Trophoblast cell (in vitro differentiated cells and primary cell): ENCODE data around the gene MDGA2. TPM values are rescaled to one million over a fixed set of nuclear protein-coding genes. Genes with fewer than 3 reads are reported as not detected.

ENCODE experiments used
- DNase-seq, 2 donors: peaks; one replicate each; pipeline ENCODE4 v3.0.0-alpha.2; 2016
- H2AFZ ChIP-seq: 2 replicates; pipeline ENCODE4 v1.6.1; 2013; ENCODE audit warnings: low read length, moderate library complexity, mild to moderate bottlenecking; ENCODE audit not compliant: insufficient read depth, poor library complexity
- H2AK5ac ChIP-seq: 2 replicates; pipeline ENCODE4 v1.6.1; 2013; ENCODE audit warnings: mild to moderate bottlenecking, low read length
- H2BK120ac ChIP-seq: 2 replicates; pipeline ENCODE4 v1.6.1; 2013; ENCODE audit warnings: low read length, mild to moderate bottlenecking, moderate library complexity; ENCODE audit not compliant: insufficient read depth, poor library complexity
- H2BK12ac ChIP-seq: 2 replicates; pipeline ENCODE4 v1.6.1; 2013; ENCODE audit warnings: mild to moderate bottlenecking, low read length, moderate library complexity
- H2BK5ac ChIP-seq: 2 replicates; pipeline ENCODE4 v1.6.1; 2013; ENCODE audit warnings: low read length, low read depth, moderate library complexity, mild to moderate bottlenecking; ENCODE audit not compliant: poor library complexity
- H3K14ac ChIP-seq: 2 replicates; pipeline ENCODE4 v1.6.1; 2013; ENCODE audit warnings: mild to moderate bottlenecking, low read length
- H3K18ac ChIP-seq: 2 replicates; pipeline ENCODE4 v1.6.1; 2013; ENCODE audit warnings: mild to moderate bottlenecking, low read length
- H3K23ac ChIP-seq: 2 replicates; pipeline ENCODE4 v1.6.1; 2013; ENCODE audit warnings: low read length
- H3K27ac ChIP-seq: 2 replicates; pipeline ENCODE4 v1.5.1; 2013; ENCODE audit warnings: low read depth, mild to moderate bottlenecking, inconsistent platforms, low read length, moderate library complexity
- H3K27me3 ChIP-seq: 2 replicates; pipeline ENCODE4 v1.6.1; 2013; ENCODE audit warnings: inconsistent platforms, mild to moderate bottlenecking, low read length, moderate library complexity; ENCODE audit not compliant: insufficient read depth
- H3K36me3 ChIP-seq, 2 experiments: 1 replicate in 1 of 2; 2 replicates in 1 of 2; pipeline ENCODE4 v1.6.1; 2013; ENCODE audit warnings: low read length in 2 of 2, mild to moderate bottlenecking in 2 of 2, moderate library complexity in 1 of 2; ENCODE audit not compliant: insufficient read depth in 2 of 2, control insufficient read depth in 1 of 2
- H3K4ac ChIP-seq: 2 replicates; pipeline ENCODE4 v1.6.1; 2013; ENCODE audit warnings: low read depth, mild to moderate bottlenecking, low read length, moderate library complexity
- H3K4me1 ChIP-seq, 2 experiments: 1 replicate in 1 of 2; 2 replicates in 1 of 2; pipeline ENCODE4 v1.6.1; 2013; ENCODE audit warnings: low read length in 2 of 2, mild to moderate bottlenecking in 2 of 2, moderate library complexity in 1 of 2; ENCODE audit not compliant: insufficient read depth in 2 of 2, control insufficient read depth in 1 of 2
- H3K4me2 ChIP-seq: 2 replicates; pipeline ENCODE4 v1.6.1; 2013; ENCODE audit warnings: inconsistent platforms, mild to moderate bottlenecking, low read length, moderate library complexity
- H3K4me3 ChIP-seq: 2 replicates; pipeline ENCODE4 v1.5.1; 2013; ENCODE audit warnings: mild to moderate bottlenecking, low read depth, low read length, inconsistent platforms
- H3K79me1 ChIP-seq: one replicate; pipeline ENCODE4 v1.6.1; 2013; ENCODE audit warnings: low read length
- H3K79me2 ChIP-seq: 2 replicates; pipeline ENCODE4 v1.6.1; 2013; ENCODE audit warnings: low read length, mild to moderate bottlenecking; ENCODE audit not compliant: control insufficient read depth, insufficient read depth, poor library complexity
- H3K9ac ChIP-seq: 2 replicates; pipeline ENCODE4 v1.6.1; 2013; ENCODE audit warnings: mild to moderate bottlenecking, low read length
- H3K9me3 ChIP-seq: 2 replicates; pipeline ENCODE4 v1.6.1; 2013; ENCODE audit warnings: low read depth, mild to moderate bottlenecking, control low read depth, inconsistent platforms, low read length; ENCODE audit not compliant: insufficient read depth
- H4K12ac ChIP-seq: 2 replicates; pipeline ENCODE4 v1.6.1; 2013; ENCODE audit warnings: low read depth, mild to moderate bottlenecking, low read length, moderate library complexity
- H4K8ac ChIP-seq: 2 replicates; pipeline ENCODE4 v1.6.1; 2013; ENCODE audit warnings: low read depth, mild to moderate bottlenecking, low read length, moderate library complexity
- H4K91ac ChIP-seq: one replicate; pipeline ENCODE4 v1.6.1; 2013; ENCODE audit warnings: low read depth, mild to moderate bottlenecking, low read length, moderate library complexity
- WGBS: extraction: QIAGEN DNeasy Blood & Tissue Kit; methylation state at CpG from one replicate; pipeline ENCODE4 v1.1.7; 2013; ENCODE audit warnings: missing lambda C conversion rate; ENCODE audit not compliant: insufficient read length, insufficient coverage; ENCODE audit errors: extremely low coverage; 5-methylcytosine and 5-hydroxymethylcytosine counted together
- polyA plus RNA-seq: library from polyadenylated mRNA; stranded (reverse); fragments of 200-250 nt; gene quantifications from 2 replicates; pipeline ENCODE4 v1.2.3, GENCODE V29; 2013

The MDGA2 gene
- polyA plus RNA-seq: 0.01 and 0.04 TPM in 2 replicates

DNA sequence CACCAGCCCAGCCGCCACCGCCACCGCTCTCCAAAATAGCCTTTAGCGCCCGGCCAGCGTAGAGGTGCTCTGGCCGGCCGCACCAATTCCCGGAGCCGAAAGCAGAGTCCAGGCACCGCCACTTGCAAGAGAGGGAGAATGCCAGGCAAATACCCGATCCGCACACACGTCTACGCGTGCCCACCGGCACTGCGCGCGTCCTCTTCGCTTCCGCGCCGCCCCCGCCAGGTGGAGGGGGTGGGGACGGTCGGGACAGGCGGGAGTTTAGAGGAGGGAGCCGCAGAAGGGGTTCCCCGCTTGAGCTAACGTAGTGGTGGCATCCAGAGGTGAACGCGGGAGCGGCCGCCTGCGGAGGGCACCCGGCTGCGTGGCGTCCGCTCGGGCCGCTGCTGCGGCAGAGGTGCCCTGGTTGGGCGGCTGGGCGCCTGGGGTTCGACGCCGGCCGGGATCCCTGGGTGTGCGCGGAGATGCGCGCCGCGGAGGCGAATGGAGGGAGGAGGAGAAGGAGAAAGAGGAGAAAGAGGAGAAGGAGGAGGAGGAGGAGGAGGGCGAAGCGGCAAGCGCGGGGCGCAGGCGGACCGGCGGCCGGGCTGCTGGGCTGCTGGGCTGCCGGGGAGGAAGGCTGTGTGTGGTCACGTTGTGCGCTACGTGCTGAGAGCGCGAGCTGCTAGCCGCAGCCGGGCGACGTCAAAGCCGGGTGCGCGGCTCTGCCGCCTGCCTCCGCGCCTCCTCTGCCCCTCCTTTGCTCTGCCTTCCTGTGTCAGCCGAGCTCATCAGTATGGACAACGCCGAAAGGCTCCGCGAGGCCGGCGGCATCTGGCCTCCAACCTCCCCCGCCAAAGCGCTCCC, at the start of gene MDGA2:
MDGA2 (minus strand) TSS at position 140 of the 849 bp plus-strand sequence.
- Histone ChIP-seq H3K79me2 (no peaks in the 10 kb centered on the region), H3K27me3 (peaks cover 46% of the 10 kb centered on the region), H3K9me3 (no peaks in the 10 kb centered on the region), H3K4me2 (peak within 1 kb of the TSS; percentile 98), H2BK120ac (no peak within 1 kb of the TSS), H3K27ac (no peak within 1 kb of the TSS), H3K18ac (no peak within 1 kb of the TSS), H4K12ac (no peak within 1 kb of the TSS), H2BK12ac (no peak within 1 kb of the TSS), H3K23ac (no peak within 1 kb of the TSS), H3K4me3 (peak within 1 kb of the TSS; percentile 72), H3K36me3 (no peaks in the 10 kb centered on the region), H3K9ac (no peak within 1 kb of the TSS), H4K91ac (no peak within 1 kb of the TSS), H3K4ac (no peak within 1 kb of the TSS), H3K14ac (no peak within 1 kb of the TSS), H2AK5ac (no peak within 1 kb of the TSS), H4K8ac (no peak within 1 kb of the TSS), H2BK5ac (no peak within 1 kb of the TSS), H3K4me1 (peaks cover 15 to 16% of the 10 kb centered on the region in 2 experiments), H2AFZ (peak within 1 kb of the TSS; percentile 56), H3K79me1 (no peaks in the 10 kb centered on the region)
- no CpG with 5 or more reads among the region's 90 CpGs for WGBS
- DNase-seq: peak in 1 of 2 donors; percentile 5

DNA sequence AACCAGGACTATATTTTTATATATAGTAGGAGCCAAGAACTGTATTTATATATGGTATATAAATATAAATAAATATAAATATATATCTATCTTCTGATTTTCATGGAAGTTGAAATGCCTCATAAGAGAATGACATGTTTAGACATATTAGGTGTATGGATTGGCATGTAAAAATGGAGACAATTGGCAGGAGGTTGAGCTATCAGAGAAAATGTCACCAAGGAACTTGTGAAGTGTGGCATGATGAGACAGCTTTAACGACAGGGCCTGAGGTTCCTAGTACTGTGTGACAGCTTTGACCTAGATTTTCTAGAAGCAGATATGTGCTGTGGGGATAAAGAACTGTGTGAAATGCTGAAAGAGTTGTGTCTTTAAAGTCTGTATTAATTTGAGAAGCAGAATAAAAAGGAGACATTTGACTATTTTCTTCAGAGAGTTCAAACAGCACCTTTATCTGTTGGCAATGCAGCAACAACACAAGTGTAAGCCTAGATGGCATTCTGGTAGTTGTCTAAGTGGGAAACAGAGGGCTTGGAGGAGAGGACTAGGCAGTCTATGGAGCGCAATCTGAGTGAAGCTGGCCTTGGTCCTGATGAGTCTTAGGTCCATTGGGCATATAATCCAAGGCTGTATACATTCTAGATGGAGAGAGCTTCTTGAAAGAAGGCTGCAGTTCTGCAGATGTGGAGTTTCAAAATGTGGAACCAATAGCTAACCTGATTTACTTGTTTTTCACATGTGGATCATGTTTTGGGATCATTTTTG, 47.7 kb upstream of the MDGA2 start:
- Histone ChIP-seq H3K79me2 (no peaks in the 10 kb centered on the region), H4K91ac (no peak overlapping the region), H3K9ac (no peak overlapping the region), H3K23ac (no peak overlapping the region), H3K18ac (no peak overlapping the region), H2AFZ (no peak overlapping the region), H3K4me2 (no peak overlapping the region), H3K27me3 (no peaks in the 10 kb centered on the region), H3K27ac (no peak overlapping the region), H4K8ac (no peak overlapping the region), H3K79me1 (no peaks in the 10 kb centered on the region), H3K36me3 (no peaks in the 10 kb centered on the region), H3K4me1 (no peaks in the 10 kb centered on the region), H3K9me3 (no peaks in the 10 kb centered on the region), H3K4me3 (no peak overlapping the region), H4K12ac (no peak overlapping the region), H2BK120ac (no peak overlapping the region), H2AK5ac (no peak overlapping the region), H2BK5ac (no peak overlapping the region), H3K4ac (no peak overlapping the region), H2BK12ac (no peak overlapping the region), H3K14ac (no peak overlapping the region)
- no CpG with 5 or more reads among the region's 2 CpGs for WGBS
- DNase-seq: no peak

DNA sequence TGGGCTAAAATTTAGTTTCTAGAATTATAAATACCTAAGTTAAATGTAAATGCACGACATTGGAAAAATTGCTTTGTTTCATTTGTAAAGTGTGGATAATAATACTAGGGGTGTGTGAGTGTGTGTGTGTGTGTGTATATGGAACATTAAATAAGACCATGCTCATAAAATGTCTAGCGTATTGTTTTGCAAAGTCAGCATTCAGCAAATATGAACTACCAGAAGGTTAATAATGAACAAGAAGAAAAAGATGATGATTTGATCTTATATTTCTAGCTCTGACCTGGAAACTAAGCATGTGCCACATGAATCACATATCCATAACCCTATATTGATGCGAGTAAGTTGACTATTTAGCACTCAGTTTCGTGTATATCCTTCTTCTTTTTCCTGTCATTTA, 44.9 kb upstream of the MDGA2 start:
- Histone ChIP-seq H3K79me2 (no peaks in the 10 kb centered on the region), H4K12ac (no peak overlapping the region), H3K27ac (no peak overlapping the region), H3K79me1 (no peaks in the 10 kb centered on the region), H3K9ac (no peak overlapping the region), H3K18ac (no peak overlapping the region), H2AK5ac (no peak overlapping the region), H3K27me3 (no peaks in the 10 kb centered on the region), H3K4me1 (no peaks in the 10 kb centered on the region), H2AFZ (no peak overlapping the region), H2BK120ac (no peak overlapping the region), H4K91ac (no peak overlapping the region), H3K4ac (no peak overlapping the region), H3K9me3 (no peaks in the 10 kb centered on the region), H4K8ac (no peak overlapping the region), H3K23ac (no peak overlapping the region), H3K4me3 (no peak overlapping the region), H3K36me3 (no peaks in the 10 kb centered on the region), H3K4me2 (no peak overlapping the region), H2BK5ac (no peak overlapping the region), H3K14ac (no peak overlapping the region), H2BK12ac (no peak overlapping the region)
- WGBS: no CpG with 5 or more reads among the region's 4 CpGs
- no peak for DNase-seq

GRCh38 chr14:47715330-47715729, 39.9 kb upstream of the MDGA2 start:
- Histone ChIP-seq H4K8ac (no peak overlapping the region), H3K4ac (no peak overlapping the region), H4K12ac (no peak overlapping the region), H3K4me1 (no peaks in the 10 kb centered on the region), H2AFZ (no peak overlapping the region), H3K18ac (no peak overlapping the region), H3K9ac (no peak overlapping the region), H3K14ac (no peak overlapping the region), H2BK5ac (no peak overlapping the region), H3K79me1 (no peaks in the 10 kb centered on the region), H3K79me2 (no peaks in the 10 kb centered on the region), H4K91ac (no peak overlapping the region), H2BK12ac (no peak overlapping the region), H2BK120ac (no peak overlapping the region), H3K27ac (no peak overlapping the region), H3K27me3 (no peaks in the 10 kb centered on the region), H3K9me3 (no peaks in the 10 kb centered on the region), H2AK5ac (no peak overlapping the region), H3K36me3 (no peaks in the 10 kb centered on the region), H3K23ac (no peak overlapping the region), H3K4me3 (no peak overlapping the region), H3K4me2 (no peak overlapping the region)
- WGBS: no CpG with 5 or more reads among the region's 3 CpGs
- DNase-seq: no peak
